HG02840 (cell line): Measurements from ENCODE around the gene RASA2.
"Not testable (repeated sequence)": the region's sequence is repeated elsewhere in the genome, so short reads cannot be mapped to it uniquely, and the experiment has no call there.

Experiments used
- ATAC-seq: cut with Tn5 transposase; IDR thresholded peaks from one replicate; pipeline ENCODE4 v1.9.1; 2021; ENCODE audit warnings: mild to moderate bottlenecking, moderate library complexity, moderate number of reproducible peaks; ENCODE audit not compliant: unreplicated experiment, low FRiP score

RASA2 gene

GRCh38 chr3:141628334-141628733 lies 141.5 kb downstream of the RASA2 start:
- not testable (repeated sequence) for ATAC-seq

GRCh38 chr3:141628868-141629441 lies 142.1 kb downstream of the RASA2 start:
- not testable (repeated sequence) for ATAC-seq

- no peak for ATAC-seq
Measured at GRCh38 chr3:141629976-141630375, 143.1 kb downstream of the RASA2 start.

- no peak for ATAC-seq
Measured at GRCh38 chr3:141632779-141633374, 146.1 kb downstream of the RASA2 start.

GRCh38 chr3:141642215-141642614 lies 155.4 kb downstream of the RASA2 start:
- no peak for ATAC-seq

GRCh38 chr3:141643391-141643790 lies 156.6 kb downstream of the RASA2 start:
- ATAC-seq, result no peak

- no peak for ATAC-seq
Measured at GRCh38 chr3:141643796-141644195, 157.0 kb downstream of the RASA2 start.

- no peak for ATAC-seq
Measured at GRCh38 chr3:141644931-141645330, 158.1 kb downstream of the RASA2 start.

GRCh38 chr3:141646760-141647561 lies 160.1 kb downstream of the RASA2 start:
- no peak for ATAC-seq

- no peak for ATAC-seq
Measured at GRCh38 chr3:141647562-141647915, 160.7 kb downstream of the RASA2 start.

- ATAC-seq, result no peak
Measured at GRCh38 chr3:141648055-141648910, 161.5 kb downstream of the RASA2 start.

- ATAC-seq, result no peak
Measured at GRCh38 chr3:141649871-141650270, 163.0 kb downstream of the RASA2 start.

GRCh38 chr3:141650783-141651182 lies 164.0 kb downstream of the RASA2 start:
- no peak for ATAC-seq

- ATAC-seq, result no peak
Measured at GRCh38 chr3:141651409-141651808, 164.6 kb downstream of the RASA2 start.

- ATAC-seq, result no peak
Measured at GRCh38 chr3:141652349-141652748, 165.5 kb downstream of the RASA2 start.

GRCh38 chr3:141653847-141654246 lies 167.0 kb downstream of the RASA2 start:
- no peak for ATAC-seq

- no peak for ATAC-seq
Measured at GRCh38 chr3:141655801-141656200, 169.0 kb downstream of the RASA2 start.

- no peak for ATAC-seq
Measured at GRCh38 chr3:141656771-141657170, 169.9 kb downstream of the RASA2 start.

GRCh38 chr3:141657516-141657915 lies 170.7 kb downstream of the RASA2 start:
- no peak for ATAC-seq

GRCh38 chr3:141659821-141660613 lies 173.2 kb downstream of the RASA2 start:
- ATAC-seq, result no peak
